ENCODE results near the gene UPP1. TPM values are rescaled to one million over a fixed set of nuclear protein-coding genes. Genes with fewer than 3 reads are reported as not detected.

The UPP1 gene
- total RNA-seq: 10 to 100 TPM; 45.3 to 51.1 TPM

DNA sequence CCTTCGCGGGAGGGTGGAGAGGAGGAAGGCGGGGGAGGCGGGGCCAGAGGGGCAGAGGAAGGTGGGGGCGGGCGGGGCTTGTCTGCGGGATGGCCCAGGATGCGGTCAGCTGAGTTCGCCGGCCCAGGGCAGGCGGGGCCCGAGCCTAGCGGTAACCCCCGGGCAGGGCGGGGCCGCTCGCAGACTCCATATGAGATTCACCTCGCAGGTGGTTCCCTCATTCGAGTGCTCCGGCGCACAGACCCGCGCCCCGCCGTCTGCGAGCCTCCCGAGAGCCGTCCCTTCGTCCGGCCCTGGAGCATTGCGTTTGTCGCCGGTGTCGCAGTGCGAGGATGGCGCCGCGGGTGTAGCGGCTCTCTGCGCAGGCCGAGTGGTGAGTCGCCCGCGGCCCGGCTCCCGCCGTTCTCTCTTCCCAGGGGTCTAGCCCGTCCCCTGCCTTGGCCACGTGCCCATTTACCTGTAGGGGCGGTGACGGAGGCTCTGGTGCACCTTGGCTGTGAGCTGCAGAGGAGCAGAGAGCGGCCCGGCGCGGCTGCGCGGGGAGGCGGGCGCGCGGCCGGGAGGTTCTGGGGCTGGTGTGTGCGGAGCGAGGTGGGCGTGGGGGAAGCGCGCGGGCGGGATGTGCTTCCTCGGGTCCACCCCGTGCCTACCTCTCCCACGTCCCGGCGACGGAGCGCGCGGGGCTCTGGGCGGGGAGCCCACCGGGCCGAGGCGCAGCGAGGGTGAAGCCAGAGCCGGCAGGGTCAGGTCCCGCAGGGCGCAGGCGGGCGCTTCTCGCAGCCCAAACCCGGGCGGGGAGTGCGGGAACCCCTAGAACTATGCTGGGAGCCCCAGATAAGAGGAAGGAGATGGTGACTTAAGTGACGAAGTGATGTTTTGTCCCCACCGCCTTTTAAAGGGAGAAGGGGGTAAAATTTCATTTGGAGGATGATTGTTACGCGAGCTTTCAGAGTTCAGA lies at the start of gene UPP1:
Gene UPP1 (plus strand): TSS at position 220 of the 958 bp plus-strand sequence. CDS start 5,519 bp downstream, outside the sequence.
- Mint-ChIP-seq H3K9me3 (no peaks in the 10 kb centered on the region), H3K27ac (peak within 1 kb of the TSS; percentile 97), H3K36me3 (peaks cover 43% of the 10 kb centered on the region), H3K4me3 (peak within 1 kb of the TSS; percentile 84), H3K4me1 (peaks cover 58% of the 10 kb centered on the region), H3K27me3 (no peaks in the 10 kb centered on the region)
- DNase-seq: peak; percentile 89

GRCh38 chr7:48040944-48041652 lies 48.0 kb upstream of the UPP1 start:
- DNase-seq: no peak
- no peak overlapping the region for H3K4me3 Mint-ChIP-seq
- peak overlapping the region; percentile 84 for H3K27ac Mint-ChIP-seq
- H3K9me3 Mint-ChIP-seq: no peaks in the 10 kb centered on the region
- H3K27me3 Mint-ChIP-seq: peaks cover 20% of the 10 kb centered on the region
- no peaks in the 10 kb centered on the region for H3K36me3 Mint-ChIP-seq
- H3K4me1 Mint-ChIP-seq: peaks cover 36% of the 10 kb centered on the region

DNA sequence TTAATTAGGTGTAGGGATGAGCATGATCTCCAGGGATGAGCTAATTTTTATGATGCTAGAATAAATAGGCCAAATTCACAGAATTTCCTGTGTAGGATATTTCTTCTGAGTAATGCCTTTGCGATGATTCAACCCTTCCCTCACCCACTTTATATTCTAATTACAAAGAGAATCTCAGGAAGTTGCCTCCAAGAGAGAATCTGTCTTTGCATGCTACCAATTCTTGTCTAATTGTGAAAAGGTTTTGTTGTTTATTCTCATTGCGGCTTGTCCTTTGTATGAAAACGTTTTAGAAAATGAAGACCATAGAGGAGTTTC lies 47.5 kb upstream of the UPP1 start:
- peak overlapping the region; percentile 15 for H3K4me3 Mint-ChIP-seq
- no peak for DNase-seq
- H3K36me3 Mint-ChIP-seq: no peaks in the 10 kb centered on the region
- no peaks in the 10 kb centered on the region for H3K9me3 Mint-ChIP-seq
- peaks cover 15% of the 10 kb centered on the region for H3K27me3 Mint-ChIP-seq
- H3K4me1 Mint-ChIP-seq: peaks cover 41% of the 10 kb centered on the region
- H3K27ac Mint-ChIP-seq: peak overlapping the region; percentile 84

GRCh38 chr7:48042216-48042615 lies 46.8 kb upstream of the UPP1 start:
- Mint-ChIP-seq H3K27ac (peak overlapping the region; percentile 84), H3K36me3 (no peaks in the 10 kb centered on the region), H3K9me3 (no peaks in the 10 kb centered on the region), H3K4me1 (peaks cover 46% of the 10 kb centered on the region), H3K4me3 (no peak overlapping the region), H3K27me3 (peaks cover 10% of the 10 kb centered on the region)
- no peak for DNase-seq

DNA sequence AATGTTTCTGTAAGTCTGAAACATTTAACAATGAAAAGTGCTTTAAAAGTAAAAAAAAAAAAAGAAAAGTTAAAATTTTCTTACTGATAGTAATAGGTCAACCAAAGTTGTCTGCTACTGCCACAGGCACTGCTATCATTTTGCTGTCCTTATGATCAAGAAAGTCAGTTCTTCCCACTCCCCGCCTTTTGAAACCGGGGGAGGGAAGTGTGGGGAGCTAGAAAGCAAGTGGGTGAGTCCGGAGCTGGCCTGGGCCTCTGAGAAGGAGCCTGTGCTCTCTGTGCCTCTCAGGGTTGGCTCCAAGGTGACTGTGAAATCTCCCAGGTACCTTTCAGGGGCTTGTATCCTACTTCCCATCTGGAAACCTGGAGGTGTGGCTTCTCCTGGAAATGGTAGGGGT lies 46.4 kb upstream of the UPP1 start:
- no peak for DNase-seq
- Mint-ChIP-seq H3K36me3 (no peaks in the 10 kb centered on the region), H3K4me1 (peaks cover 46% of the 10 kb centered on the region), H3K4me3 (no peak overlapping the region), H3K9me3 (no peaks in the 10 kb centered on the region), H3K27ac (no peak overlapping the region), H3K27me3 (peaks cover 10% of the 10 kb centered on the region)

DNA sequence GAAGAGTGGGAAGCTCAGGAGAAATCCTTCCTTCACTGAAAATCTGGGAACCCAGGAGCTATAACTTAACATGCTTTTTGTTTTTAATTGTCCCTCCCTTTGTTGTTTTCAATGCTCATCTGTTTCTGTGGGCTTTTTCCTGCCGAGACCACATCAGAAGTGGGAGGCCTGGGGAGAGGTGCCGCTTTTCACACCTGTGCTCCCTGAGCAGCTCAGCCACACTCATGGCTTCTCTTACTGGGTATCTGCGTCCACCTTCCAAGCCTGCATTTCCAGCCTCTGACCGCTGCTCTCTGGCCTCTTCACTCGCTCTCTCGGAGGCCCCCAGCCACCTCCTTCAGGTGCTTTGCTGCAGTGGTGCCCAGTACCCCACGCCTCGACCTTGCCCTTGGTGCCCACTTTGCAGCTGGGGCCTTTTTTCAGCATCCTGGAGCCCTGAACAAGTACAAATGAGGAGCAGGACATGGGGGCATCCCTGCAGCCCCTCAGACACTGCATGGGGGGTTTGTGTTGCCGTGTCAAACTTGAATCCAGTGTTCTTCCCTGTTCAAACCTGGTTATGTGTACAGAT lies 43.8 kb upstream of the UPP1 start:
- Mint-ChIP-seq H3K9me3 (no peaks in the 10 kb centered on the region), H3K27ac (no peak overlapping the region), H3K27me3 (no peaks in the 10 kb centered on the region), H3K36me3 (no peaks in the 10 kb centered on the region), H3K4me1 (peaks cover 46% of the 10 kb centered on the region), H3K4me3 (no peak overlapping the region)
- no peak for DNase-seq

GRCh38 chr7:48046458-48046857 lies 42.6 kb upstream of the UPP1 start:
- H3K4me1 Mint-ChIP-seq: peaks cover 36% of the 10 kb centered on the region
- H3K36me3 Mint-ChIP-seq: no peaks in the 10 kb centered on the region
- no peaks in the 10 kb centered on the region for H3K27me3 Mint-ChIP-seq
- no peaks in the 10 kb centered on the region for H3K9me3 Mint-ChIP-seq
- DNase-seq: no peak
- H3K4me3 Mint-ChIP-seq: peak overlapping the region; percentile 15
- H3K27ac Mint-ChIP-seq: peak overlapping the region; percentile 13

DNA sequence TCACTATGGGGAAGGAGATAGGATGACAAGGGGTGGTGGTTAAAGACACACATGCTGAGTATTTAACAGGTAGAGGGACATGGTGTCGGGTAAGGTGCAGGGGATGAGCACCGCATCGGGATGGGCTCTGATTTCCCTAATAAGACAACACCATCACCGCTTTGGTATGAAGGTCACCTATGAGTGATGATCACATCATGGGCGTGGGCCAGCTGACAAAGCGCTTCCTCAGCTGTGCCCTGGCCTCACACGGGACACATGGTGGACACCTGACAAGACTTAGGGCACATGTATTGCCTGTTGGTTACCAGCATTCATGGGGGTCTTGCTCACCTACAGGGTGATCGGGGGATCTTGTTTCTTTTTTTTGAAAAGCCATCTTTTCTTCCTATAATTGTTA lies 41.0 kb upstream of the UPP1 start:
- H3K9me3 Mint-ChIP-seq: no peaks in the 10 kb centered on the region
- H3K4me1 Mint-ChIP-seq: peaks cover 21% of the 10 kb centered on the region
- no peaks in the 10 kb centered on the region for H3K36me3 Mint-ChIP-seq
- no peak for DNase-seq
- H3K27me3 Mint-ChIP-seq: no peaks in the 10 kb centered on the region
- no peak overlapping the region for H3K27ac Mint-ChIP-seq
- H3K4me3 Mint-ChIP-seq: no peak overlapping the region

DNA sequence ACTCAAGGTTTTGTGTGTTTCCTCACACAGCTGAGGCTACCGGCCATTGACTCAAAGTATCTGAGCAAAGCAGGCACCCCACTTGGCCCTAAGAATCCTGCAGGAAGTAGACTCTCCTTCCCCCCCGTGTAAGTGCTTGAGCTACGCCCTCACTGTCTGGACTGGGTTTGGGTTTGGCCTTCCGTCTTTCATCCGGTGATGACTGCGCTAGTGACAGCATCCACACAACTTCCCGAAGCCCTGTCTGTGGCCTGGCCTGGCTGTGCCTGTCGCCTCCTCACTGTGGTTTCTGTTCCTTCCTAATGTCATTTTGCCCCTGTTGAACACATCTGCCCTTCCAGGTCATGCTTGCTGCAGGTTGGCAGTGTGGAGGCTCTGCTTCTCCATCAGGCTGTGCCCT lies 39.2 kb upstream of the UPP1 start:
- no peaks in the 10 kb centered on the region for H3K36me3 Mint-ChIP-seq
- DNase-seq: no peak
- H3K27me3 Mint-ChIP-seq: no peaks in the 10 kb centered on the region
- no peaks in the 10 kb centered on the region for H3K9me3 Mint-ChIP-seq
- no peak overlapping the region for H3K27ac Mint-ChIP-seq
- H3K4me3 Mint-ChIP-seq: no peak overlapping the region
- H3K4me1 Mint-ChIP-seq: peaks cover 19% of the 10 kb centered on the region

DNA sequence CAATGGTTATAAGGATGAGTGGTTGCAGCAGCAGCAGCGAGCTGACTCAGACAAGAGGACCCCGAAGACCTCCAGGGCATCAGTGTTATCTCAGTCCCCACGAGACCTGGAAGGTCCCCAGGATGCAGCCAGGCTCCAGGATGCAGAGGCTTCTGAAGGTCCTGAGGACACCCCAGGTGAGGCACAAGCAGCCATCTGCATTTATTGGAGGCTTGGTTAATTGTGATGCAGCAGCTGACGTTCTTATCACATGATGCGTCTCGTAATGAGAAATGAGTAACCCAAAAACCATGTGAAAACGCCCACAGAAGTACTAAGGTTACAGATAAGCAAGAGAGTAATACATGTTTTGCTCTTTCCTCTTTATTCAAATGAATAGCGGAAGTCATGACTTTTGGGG lies 36.3 kb upstream of the UPP1 start:
- peaks cover 3% of the 10 kb centered on the region for H3K36me3 Mint-ChIP-seq
- H3K4me1 Mint-ChIP-seq: no peaks in the 10 kb centered on the region
- no peak for DNase-seq
- H3K27ac Mint-ChIP-seq: no peak overlapping the region
- peaks cover 5% of the 10 kb centered on the region for H3K9me3 Mint-ChIP-seq
- no peaks in the 10 kb centered on the region for H3K27me3 Mint-ChIP-seq
- H3K4me3 Mint-ChIP-seq: no peak overlapping the region

DNA sequence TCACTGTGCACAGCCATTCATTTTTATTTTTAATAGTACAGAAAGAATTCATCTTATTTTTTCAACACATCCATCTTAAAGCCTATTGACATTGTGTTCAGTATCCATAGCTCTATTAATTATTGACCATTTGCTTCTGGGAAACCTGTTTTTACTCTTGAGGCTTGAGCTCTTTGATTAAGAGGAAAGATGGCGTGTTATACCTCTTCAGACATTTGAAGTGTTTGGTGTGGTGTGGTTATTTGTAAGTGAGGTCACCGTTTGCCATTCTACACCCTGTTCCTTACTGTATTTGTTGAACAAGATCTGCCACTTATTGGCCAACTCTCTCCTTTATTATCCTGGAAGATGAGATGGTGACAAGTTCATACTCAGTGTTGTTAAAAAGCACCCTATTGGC lies 35.3 kb upstream of the UPP1 start:
- Mint-ChIP-seq H3K36me3 (peaks cover 7% of the 10 kb centered on the region), H3K4me3 (no peak overlapping the region), H3K27me3 (no peaks in the 10 kb centered on the region), H3K4me1 (no peaks in the 10 kb centered on the region), H3K9me3 (peaks cover 7% of the 10 kb centered on the region), H3K27ac (no peak overlapping the region)
- DNase-seq: no peak

DNA sequence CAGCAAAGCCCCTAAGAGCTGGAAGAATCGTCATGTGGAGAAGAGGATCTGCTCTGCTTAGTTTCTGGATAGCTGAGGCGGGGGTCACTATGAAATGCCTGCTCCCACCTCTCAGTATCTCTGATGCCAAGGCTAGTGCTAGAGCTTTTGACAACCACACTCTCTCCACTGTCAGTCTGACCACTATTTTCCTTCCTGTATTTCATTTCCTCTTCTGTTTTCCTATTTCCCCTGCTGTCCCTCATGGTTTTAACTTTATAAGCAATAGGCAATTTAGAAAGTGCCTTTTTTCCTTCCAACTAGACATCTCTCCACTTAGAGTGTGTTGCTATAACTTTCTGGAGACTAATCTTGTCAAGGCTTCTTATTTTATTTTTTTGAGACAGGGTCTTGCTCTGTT lies 30.1 kb upstream of the UPP1 start:
- H3K4me3 Mint-ChIP-seq: no peak overlapping the region
- H3K27ac Mint-ChIP-seq: no peak overlapping the region
- peaks cover 10% of the 10 kb centered on the region for H3K36me3 Mint-ChIP-seq
- no peaks in the 10 kb centered on the region for H3K27me3 Mint-ChIP-seq
- H3K9me3 Mint-ChIP-seq: peaks cover 10% of the 10 kb centered on the region
- DNase-seq: no peak
- peaks cover 3% of the 10 kb centered on the region for H3K4me1 Mint-ChIP-seq

- Mint-ChIP-seq H3K27me3 (no peaks in the 10 kb centered on the region), H3K27ac (no peak overlapping the region), H3K9me3 (peaks cover 10% of the 10 kb centered on the region), H3K4me3 (no peak overlapping the region), H3K36me3 (peaks cover 10% of the 10 kb centered on the region), H3K4me1 (peaks cover 3% of the 10 kb centered on the region)
- no peak for DNase-seq
Measured at GRCh38 chr7:48059706-48060105, 29.4 kb upstream of the UPP1 start.

- peaks cover 3% of the 10 kb centered on the region for H3K36me3 Mint-ChIP-seq
- no peak for DNase-seq
- H3K27ac Mint-ChIP-seq: no peak overlapping the region
- no peaks in the 10 kb centered on the region for H3K27me3 Mint-ChIP-seq
- peaks cover 2% of the 10 kb centered on the region for H3K4me1 Mint-ChIP-seq
- H3K9me3 Mint-ChIP-seq: peaks cover 3% of the 10 kb centered on the region
- no peak overlapping the region for H3K4me3 Mint-ChIP-seq
Measured at GRCh38 chr7:48063985-48064384, 25.1 kb upstream of the UPP1 start.

DNA sequence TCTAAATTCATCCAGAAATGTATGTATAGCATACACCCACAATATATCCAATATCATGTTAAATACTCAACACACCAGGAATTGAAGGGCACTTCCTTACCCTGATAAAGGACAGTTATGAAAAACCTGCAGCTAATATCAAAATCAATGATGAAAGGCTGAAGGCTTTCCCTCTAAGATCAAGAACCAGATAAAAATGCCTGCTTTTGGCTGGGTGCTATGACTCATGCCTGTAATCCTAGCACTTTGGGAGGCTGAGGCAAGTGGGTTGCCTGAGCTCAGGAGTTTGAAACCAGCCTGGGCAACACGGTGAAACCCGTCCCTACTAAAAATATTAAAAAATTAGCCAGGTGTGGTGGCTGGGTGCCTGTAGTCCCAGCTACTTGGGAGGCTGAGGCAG lies 21.6 kb upstream of the UPP1 start:
- Mint-ChIP-seq H3K27ac (no peak overlapping the region), H3K27me3 (no peaks in the 10 kb centered on the region), H3K9me3 (peaks cover 10% of the 10 kb centered on the region), H3K4me1 (no peaks in the 10 kb centered on the region), H3K36me3 (peaks cover 7% of the 10 kb centered on the region), H3K4me3 (no peak overlapping the region)
- no peak for DNase-seq
